ENCODE data around the gene JAML.

The JAML gene, protein sequence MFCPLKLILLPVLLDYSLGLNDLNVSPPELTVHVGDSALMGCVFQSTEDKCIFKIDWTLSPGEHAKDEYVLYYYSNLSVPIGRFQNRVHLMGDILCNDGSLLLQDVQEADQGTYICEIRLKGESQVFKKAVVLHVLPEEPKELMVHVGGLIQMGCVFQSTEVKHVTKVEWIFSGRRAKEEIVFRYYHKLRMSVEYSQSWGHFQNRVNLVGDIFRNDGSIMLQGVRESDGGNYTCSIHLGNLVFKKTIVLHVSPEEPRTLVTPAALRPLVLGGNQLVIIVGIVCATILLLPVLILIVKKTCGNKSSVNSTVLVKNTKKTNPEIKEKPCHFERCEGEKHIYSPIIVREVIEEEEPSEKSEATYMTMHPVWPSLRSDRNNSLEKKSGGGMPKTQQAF

DNA sequence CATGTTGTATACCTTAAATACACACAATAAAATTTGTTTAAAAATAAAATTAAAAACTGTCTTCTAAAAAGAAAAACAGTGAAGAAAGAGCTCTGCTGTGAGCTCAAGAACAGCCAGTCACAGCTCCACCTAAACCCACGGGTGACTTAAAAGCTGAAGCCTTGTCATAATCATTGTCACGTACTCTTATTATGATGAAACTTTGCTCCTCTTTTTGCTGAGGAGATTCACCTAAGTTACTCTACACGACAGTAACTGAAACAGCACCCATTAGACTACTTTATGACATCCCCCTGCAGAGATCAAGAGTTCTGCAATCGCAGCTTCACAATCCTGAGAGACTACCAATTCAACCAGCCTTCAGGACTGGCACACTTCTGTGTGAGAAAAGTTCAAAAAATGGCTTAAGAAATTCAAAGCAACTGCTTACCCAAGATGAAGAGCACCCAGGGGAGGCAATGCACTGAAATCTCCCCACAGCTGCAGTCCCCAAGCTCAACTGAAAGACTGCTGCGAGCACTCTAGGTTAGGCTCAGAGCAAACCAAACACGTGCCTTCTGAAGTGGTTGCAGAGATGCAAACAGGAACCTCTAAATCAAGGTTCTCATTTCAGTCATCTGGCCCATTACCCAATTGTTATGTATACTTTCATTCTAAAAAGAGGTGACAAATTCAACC lies at the start of gene JAML:
JAML (minus strand) TSS at position 501 of the 678 bp plus-strand sequence. CDS start 10,145 bp downstream, outside the sequence.
- DNase-seq (ENCODE audit: low spot score) = no peak

DNA sequence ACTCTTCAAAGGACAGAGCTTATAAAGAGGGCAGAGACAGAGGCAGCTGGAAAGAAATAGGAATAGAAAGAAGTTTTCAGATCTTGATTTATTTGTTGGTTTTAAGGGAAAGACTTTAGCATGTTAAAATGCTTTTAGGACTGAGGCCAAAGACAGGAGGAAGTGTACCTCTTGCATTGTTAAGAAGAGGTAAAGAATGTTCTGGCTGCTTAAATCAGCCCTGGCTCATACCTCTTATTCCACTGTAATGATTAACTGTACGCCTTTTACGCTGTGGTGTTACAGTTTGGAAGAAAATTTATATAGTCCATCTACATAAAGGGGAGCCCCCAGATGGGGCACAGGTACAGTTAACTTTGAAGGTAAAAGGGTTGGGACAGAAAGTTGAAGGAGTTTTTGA lies 49.4 kb upstream of the JAML start:
- DNase-seq (ENCODE audit: low spot score) = no peak

DNA sequence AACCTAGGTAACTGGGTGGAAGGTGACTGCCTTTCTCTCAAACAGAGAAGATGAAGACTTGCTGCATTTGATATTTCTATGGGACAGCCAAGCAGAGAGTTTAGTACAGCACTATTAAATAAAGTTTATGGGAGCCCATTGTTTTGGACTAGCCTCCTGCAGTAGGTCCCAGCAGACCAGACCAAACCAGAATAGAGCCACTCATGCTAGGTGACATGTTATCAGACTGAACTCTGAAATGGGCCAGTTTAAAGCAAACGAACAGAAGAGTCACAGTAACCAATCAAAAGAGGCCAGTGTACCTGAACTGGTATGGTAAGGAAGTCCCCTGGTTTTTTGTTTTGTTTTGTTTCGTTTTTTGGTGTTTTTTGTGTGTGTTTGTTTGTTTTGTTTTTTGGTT lies 47.2 kb upstream of the JAML start:
- no peak for DNase-seq (ENCODE audit: low spot score)

DNA sequence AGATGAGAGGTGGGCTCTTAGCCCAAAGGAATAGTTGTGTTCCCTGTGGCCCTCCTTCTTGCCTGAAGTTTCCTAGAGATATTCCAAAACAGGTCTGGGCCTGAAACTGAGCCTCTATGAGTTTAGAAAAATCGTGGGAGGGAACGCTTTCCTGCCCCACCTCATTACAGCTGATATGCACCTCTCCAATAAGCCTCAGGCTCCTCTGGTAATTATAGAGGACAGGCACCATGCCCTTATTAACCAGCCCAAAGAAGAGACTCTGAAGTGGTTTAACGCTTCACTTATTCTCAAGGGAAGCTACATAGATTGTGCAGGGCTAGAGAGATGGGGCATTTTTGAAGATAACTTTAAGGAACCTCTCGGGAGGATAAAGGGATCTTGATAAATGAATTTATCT lies 42.7 kb upstream of the JAML start:
- DNase-seq (ENCODE audit: low spot score) = no peak

DNA sequence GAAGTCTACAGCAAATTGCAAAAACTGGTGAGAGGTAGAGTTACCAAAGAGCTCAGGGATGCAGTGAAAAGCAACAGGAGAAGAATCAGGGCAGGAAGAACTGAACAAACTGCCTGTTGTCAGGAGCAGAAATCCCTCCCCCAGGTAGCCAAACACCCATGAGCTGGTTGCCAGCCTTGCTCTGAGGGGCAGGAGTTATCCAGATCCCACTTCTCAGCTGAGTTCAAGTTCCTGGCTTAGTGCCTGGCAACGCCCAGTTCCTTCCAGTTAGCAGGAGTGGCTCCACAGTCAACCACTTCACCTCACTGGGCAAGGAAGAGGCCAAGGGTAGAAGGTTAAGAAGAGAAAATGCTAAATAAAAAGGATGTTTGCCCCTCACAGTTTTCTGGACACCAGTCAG lies 41.1 kb upstream of the JAML start:
- no peak for DNase-seq (ENCODE audit: low spot score)

DNA sequence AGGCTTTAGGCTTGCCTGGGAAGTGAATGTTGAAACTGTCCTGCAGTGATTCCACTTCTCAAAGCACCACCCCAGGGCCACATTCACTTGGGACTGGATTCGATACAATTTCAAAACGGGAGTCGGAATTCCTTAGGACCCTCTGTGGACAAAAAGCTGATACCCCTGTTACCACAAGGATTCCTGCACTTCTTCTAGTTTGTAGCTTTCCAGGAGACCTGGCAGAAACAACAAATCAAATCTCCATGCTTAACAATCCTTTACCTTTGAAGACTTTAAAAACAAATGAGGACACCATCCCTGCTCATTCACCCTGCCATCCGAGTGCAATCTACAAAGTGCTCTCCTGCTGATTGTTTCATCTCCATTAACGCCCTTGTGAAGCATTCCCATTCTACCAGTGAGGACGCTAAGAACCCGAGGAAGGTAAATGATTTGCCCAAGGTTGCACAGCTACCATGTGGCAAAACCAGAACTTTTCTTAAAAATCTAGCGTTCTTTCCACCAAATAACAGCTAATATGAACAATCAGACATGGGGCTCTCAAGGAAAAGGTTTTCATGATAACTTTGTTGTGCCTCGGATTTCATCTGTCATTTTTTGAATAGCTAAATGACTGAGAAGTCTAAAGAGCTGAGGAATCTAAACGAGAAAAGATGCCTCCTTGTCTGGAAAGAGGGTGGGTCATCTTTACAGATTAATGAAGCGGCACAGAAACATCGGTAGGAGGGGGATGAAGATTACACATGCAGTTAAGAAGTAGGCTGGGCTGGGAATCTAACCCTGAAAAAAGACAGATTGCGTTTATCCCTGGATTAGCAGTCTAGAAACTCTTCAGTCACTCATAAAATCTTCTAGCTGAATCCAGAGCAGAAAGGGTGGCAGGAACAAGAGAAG lies 40.0 kb upstream of the JAML start:
- DNase-seq (ENCODE audit: low spot score) = no peak

GRCh38 chr11:118263695-118264568 lies 39.1 kb upstream of the JAML start, which contains the start of gene MPZL2:
Gene MPZL2 (minus strand): TSS chr11:118264297. CDS start chr11:118264153, 144 bp downstream.
- DNase-seq (ENCODE audit: low spot score) = peak; percentile 29

DNA sequence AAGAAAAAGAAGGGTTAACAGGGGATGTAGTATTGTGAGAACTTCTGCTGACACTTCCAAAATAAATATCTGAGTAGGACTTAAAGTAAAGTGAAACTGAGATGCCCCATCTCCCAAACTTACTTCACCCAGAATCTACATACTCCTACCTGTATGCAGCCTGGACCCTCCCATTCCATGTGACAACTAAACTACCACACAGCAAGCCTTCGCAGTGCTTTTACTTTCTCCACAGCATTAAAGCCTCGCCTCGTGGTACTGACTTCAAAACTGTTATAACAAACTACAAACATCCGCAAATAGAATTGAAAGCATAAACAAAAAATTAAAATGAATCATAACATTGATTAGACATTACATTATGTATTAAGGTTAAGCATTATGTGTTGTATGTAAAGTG lies 38.3 kb upstream of the JAML start:
- no peak for DNase-seq (ENCODE audit: low spot score)

GRCh38 chr11:118260353-118260752 lies 35.5 kb upstream of the JAML start:
- no peak for DNase-seq (ENCODE audit: low spot score)

- DNase-seq (ENCODE audit: low spot score) = no peak
Observed at GRCh38 chr11:118259138-118259537, 34.3 kb upstream of the JAML start.

DNA sequence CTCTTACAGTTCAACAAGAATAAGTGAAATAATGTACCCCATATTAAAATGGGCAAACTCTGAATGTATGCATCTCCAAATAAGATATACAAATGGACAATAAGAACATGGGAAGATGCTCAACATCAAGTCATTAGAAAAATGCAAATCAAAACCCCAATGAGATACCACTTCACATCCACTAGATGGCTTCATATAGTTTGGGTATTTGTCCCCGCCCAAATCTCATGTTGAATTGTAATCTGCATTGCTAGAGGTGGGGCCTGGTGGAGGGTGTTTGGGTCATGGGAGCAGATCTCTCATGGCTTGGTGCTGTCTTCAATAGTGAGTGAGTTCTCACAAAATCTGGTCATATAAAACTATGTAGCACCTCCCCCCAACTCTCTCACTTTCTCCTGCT lies 33.6 kb upstream of the JAML start:
- DNase-seq (ENCODE audit: low spot score) = no peak

DNA sequence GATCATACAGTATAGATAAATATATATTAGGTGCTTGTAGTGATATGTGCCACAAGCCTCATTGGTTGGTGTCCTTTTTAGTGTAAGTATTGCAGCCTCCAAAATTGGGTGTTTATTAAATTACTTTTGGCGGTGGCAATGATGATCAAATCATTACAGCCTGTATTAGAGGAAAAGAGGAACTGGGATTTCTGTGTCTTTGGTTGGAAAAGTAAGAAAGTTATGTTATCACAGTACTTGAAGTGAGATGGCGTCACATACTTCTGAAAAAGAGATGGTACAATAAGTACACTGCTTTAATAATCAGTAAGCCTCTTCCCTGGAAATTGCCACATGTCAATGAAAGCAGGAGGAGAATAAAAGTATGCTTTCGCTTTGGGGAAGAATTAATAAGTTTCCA lies 27.9 kb upstream of the JAML start:
- no peak for DNase-seq (ENCODE audit: low spot score)

- peak; percentile 64 for DNase-seq (ENCODE audit: low spot score)
Observed at GRCh38 chr11:118251858-118252652, 27.2 kb upstream of the JAML start, which contains the start of gene MPZL3. Gene MPZL3 (minus strand): TSS chr11:118252365. CDS start chr11:118252294, 71 bp downstream.

- no peak for DNase-seq (ENCODE audit: low spot score)
Observed at GRCh38 chr11:118247041-118247440, 22.2 kb upstream of the JAML start.

DNA sequence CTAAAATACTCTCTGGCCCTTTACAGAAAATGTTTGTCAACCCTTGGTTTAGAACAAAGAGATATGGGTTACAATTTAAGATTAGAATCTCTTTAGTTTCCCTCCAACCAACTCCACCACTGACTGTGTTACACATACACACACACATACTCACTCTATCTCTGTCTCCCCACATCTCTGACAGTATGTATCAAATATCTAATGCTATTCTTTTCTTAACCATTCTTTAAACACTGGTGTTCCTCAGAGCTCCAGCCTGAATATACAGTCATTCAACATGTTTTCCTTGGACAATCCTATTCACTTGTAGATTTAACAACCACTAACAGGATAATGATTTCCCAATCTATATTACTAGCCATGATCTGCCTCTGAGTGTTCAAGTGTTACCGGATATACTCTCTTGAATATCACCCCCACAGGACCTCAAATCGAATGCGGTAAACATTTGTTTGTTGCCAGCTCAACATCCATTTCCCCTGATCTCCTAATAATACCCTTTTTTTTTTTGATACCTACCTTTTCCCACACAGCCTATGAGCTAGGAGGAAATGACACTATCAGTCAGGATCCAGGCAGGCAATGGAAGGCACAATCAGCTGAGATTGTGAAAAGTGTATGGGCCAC lies 21.2 kb upstream of the JAML start:
- DNase-seq (ENCODE audit: low spot score) = no peak

DNA sequence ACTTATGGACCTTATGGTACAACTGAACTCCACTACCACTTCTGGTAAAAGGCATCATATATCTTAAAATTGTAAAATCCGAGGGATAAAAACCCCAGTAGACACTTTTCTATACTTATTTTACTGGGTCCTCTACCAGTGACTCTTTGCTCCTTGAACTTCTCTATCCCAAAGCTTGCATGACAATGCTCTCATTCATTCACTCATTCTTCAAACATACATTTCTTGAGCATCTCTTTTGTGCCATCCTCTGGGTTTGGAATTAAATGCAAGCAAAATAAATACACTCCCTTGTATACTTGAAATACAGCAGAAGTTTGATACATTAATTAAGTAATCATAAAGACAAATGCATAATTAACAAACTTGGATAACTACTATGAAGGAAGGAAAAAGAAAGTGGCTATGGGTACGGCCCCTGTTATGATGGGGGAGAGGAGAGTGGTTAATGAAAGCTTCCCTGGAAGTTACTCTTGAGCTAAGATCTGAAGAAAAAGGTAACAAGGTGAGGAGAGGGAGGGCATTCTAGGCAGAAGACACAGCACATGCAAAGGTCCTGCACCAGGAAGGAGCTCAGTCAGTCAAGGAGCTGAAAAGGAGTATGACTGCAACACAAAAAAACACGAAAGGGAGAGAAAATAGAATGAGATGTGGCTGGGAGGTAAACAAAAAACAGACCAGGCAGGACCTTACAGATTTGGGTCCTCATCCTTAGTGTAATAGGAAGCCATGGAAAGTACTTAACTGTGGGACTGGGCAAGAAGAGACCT lies 19.4 kb upstream of the JAML start:
- no peak for DNase-seq (ENCODE audit: low spot score)

DNA sequence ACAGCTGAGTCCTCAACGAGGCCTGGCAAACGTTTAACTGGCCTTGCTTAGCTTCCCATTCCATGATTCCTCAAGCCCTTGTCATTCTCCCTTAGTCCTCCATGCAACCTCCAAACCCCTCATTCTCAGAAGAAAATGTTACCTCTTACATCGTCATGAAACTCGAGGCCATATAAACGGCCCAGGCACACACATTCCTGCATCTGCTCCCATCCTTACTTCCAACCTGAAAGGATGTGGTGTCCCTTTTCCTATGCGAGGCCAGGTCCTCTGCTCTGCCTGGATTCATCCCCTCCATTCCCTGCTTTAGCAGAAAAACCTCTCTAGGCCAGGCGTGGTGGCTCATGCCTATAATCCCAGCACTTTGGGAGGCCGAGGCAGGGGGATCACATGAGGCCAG lies 18.4 kb upstream of the JAML start:
- DNase-seq (ENCODE audit: low spot score) = no peak

DNA sequence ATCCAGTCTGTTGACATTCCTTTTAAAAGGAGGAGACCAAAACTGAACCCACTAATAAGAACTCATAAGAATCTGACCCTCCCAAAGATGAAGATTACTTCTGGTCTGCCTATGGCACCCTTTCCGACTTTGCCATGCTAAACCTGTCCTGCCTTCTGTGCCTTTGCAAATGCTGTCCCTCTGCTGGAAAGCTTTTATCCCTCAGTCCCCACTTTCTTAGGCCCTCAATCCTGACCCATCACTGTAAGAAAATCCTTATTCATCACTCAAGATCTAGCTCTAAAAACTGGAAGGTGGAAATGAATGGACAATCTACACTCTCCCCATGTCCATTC lies 16.9 kb upstream of the JAML start:
- DNase-seq (ENCODE audit: low spot score) = no peak

GRCh38 chr11:118240999-118241763 lies 16.4 kb upstream of the JAML start:
- DNase-seq (ENCODE audit: low spot score) = no peak
